Measurements from ENCODE around the gene LPP. TPM values are rescaled to one million over a fixed set of nuclear protein-coding genes. Genes with fewer than 3 reads are reported as not detected.

Gene LPP
- total RNA-seq, 2 donors from 2014 or later, result 1,601 to 1,705 TPM

DNA sequence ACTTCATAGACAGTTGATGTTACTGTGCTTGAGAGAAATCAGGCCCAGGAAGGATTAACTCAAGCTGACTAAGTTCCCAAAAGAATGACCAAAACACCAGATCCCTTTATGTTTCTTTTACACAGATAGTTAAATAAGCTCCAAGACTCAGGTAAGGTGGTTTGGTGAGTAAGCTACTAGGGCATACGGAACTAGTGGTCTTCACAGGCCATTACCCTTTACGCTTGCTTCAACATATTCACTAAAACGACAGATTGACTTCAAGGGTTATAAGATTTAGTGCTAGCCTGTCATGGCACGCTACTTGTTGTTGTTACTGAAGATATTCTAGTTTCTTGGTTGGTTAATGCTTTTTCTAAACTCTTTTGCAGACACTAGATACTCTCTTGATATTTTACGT, 369.3 kb downstream of the LPP start:
- intact Hi-C loops (cut with DNase I), result loop anchor here in 1 of 2 donors (5.0 kb wide), 1 partner anchor 1161 kb away; no protein-coding TSS in a partner anchor
- no peak for DNase-seq (ENCODE audit: low spot score)

DNA sequence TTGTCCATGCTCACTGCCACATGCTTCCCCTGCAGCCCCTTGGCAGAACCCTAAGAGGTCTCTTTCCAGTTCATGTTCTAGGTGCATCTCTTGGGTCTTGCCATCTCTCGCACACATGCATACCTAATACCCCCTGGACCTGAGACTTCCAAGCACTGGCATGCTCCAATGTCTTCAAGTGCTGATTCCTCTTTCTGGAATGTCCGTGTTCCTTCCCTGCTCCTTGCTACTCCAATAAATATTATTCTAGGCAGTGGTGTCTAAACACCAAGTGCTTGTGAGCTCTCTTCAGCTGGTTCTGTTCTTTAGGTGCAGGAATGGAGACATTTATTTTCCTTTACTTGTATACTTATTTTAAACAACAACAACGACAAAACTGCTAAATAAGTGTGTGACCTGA, 370.1 kb downstream of the LPP start:
- no peak for DNase-seq (ENCODE audit: low spot score)
- intact Hi-C loops (cut with DNase I), result loop anchor here in 1 of 2 donors (5.0 kb wide), 1 partner anchor 1162 kb away; no protein-coding TSS in a partner anchor

DNA sequence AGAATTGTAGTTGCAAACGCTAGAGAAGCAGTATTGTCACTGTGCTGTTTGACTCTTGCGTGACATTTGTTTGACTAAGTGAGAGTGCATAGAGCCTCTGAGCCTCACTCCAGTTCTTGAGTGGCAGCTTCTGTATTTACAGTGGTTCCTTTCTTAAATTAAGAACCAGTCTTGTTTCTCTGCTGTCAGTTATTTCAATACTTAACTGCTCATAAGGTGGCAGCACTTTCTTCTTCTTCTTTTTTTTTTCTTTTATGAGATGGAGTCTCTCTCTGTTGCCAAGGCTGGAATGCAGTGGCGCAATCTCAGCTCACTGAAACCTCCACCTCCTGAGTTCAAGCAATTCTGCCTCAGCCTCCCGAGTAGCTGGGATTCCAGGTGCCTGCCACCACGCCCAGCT, 372.1 kb downstream of the LPP start:
- intact Hi-C loops (cut with DNase I), result no loop called here
- no peak for DNase-seq (ENCODE audit: low spot score)

DNA sequence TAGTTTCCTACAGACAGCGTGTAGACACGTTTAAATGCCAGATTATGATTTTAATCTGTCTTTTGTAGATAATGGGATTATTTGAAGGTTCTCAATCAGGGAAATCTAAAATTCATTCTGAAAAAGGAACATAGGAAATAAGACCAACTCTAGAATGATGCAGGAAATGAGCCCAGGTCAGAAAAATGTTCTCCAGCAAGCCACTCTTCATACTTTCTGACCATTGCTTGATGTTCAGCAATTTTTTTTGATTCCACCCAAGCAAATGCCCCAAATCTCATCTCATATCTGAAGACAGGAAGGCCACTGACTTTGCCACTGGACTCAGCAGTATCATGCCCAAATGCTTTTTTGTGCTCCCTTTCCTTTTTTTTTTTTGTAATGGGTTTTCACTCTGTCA, 373.4 kb downstream of the LPP start:
- DNase-seq (ENCODE audit: low spot score), result no peak
- intact Hi-C loops (cut with DNase I), result no loop called here

DNA sequence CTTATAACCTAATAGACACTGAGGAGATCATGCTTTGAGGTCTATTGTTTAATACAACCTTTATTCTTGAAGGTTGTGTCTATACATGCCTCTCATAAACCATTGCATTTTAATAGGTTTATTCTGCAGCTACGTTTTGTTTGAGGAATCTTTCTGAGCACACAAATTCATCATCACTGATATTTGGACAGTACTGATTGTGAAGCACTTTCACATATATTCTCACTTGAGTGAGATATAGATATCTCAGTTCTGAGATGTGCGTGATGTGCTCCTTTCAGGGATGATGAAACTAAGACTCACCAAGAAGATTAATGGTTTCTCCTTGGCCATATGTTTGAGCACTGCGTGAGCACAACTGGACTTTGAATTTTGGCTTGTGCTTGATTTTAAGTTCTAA, 374.4 kb downstream of the LPP start:
- intact Hi-C loops (cut with DNase I), result no loop called here
- no peak for DNase-seq (ENCODE audit: low spot score)

DNA sequence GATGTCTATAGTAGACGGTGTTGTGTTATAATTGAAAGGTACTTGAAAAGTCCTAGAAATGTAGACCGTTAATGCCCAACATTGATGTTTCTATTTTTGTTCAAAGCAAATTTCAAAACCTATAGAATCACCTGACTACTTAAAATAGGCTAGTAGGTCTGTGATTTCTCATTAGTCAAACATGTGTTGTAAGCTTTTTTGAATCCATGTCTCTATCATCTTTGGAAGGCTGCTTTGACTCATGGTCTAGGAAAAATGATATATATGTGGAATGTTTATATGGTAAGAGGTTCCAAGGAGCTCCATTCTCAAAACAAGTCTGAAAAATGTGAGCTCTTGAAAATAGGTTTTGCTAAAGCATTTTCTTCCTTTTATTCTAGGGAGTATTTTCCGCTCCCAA, 375.3 kb downstream of the LPP start:
- DNase-seq (ENCODE audit: low spot score), result no peak
- intact Hi-C loops (cut with DNase I), result no loop called here

DNA sequence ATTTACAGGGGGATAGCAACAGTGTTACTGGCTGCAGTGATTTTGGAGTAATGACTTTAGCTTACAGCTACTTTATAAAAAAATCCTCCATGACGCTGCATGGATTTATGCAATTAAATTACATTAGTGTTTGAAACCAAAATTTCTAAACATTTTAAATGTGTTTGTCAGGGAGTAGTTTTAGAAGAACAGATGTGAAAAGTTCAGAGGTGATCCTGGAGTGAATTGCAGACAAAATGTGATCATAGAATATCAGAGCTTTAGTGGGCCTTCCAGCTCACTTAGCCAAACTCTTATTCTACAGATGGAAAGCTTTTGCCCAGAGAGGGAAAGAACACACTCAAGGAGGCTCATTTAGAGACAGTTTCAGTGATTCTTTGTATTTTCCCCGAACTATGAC, 376.3 kb downstream of the LPP start:
- intact Hi-C loops (cut with DNase I), result no loop called here
- DNase-seq (ENCODE audit: low spot score), result no peak

DNA sequence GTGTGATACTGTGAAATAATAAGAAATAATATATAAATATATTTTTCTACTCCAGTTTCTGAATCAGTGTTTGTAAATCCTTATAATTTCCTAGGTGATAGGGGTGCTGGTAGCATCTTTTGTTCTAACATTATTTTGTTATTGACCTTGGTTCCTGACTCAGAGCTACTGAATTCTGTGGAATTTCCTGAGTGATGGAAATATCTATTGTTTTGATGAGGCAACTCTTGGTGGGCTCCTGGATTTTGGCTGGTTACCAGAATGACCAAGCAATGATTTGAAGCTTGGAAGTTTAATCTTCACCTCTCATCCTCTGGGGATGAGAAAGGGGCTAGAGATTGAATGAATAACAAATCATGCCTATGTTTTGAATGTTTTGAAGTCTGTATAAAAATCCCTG, 377.3 kb downstream of the LPP start:
- intact Hi-C loops (cut with DNase I), result no loop called here
- no peak for DNase-seq (ENCODE audit: low spot score)

DNA sequence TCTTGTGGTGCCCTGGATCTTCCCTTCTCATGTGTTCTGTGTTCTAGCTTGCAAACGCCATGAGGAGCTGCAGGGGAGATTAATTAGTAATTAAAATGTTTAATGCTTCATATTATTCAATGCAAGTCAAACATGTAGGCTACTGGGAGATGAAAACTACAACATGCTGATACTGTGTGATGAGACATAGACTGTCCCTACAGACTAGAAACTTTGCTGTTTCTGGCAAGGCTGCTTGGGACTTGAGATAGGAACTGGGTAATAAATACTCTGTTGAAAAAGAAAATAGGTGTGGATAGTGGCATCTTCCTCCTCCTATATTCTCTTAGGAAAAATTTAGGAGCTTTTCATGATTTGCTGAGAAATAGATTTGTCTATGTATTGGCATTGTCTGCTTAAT, 379.2 kb downstream of the LPP start:
- DNase-seq (ENCODE audit: low spot score), result no peak
- intact Hi-C loops (cut with DNase I), result no loop called here

DNA sequence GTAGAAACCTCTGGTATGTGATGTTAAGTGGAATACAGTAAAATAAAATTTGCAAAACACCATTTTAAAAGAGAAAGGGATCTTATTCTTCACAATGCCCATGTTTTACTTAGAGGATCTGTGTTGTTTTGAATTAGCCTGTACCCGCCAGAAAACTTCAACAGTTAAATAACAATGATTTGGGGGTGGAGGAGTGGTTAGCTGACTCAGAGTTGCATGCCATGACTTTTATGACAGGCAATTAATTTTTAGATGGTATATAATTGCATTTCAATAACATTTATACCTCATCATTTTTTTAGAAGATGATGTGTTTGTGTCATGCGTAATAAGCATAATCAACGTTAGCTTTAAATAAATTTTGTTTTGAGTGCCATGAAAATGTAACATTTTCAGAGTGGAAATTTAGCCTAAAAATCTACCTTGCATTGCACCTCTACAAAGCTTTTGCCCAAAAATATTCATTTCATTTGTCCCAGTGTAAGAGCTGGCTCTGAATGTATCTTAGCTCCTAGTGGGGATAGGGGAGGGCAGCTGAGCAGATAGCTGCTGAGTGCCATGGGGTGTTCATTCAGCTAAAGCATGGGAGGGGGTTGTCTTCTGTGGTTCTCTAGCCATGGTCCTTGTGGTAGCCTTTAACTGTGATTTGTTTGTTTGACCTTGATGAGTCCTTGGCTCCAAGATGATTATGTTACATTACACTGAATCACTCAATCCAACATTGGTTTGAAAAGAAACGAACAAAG, 379.8 kb downstream of the LPP start:
- intact Hi-C loops (cut with DNase I), result no loop called here
- no peak for DNase-seq (ENCODE audit: low spot score)

DNA sequence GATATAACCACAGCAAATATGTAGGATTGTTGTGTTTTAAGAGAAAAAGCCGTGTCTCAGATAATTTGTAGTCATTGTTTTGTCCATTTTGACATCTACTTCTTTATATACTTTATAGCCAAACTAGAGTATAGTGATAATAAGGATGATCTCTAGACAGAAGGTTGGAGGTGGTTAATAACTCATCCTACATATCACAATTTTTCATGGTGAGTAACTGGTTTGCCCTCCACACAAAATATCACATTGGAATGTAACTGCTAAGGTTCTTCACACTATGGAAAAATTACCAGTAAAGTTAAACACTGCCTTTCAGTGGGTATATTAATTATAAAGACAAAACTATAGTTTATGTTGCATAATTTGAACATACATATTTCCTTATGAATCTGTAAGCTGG, 380.7 kb downstream of the LPP start:
- DNase-seq (ENCODE audit: low spot score), result no peak
- intact Hi-C loops (cut with DNase I), result no loop called here

DNA sequence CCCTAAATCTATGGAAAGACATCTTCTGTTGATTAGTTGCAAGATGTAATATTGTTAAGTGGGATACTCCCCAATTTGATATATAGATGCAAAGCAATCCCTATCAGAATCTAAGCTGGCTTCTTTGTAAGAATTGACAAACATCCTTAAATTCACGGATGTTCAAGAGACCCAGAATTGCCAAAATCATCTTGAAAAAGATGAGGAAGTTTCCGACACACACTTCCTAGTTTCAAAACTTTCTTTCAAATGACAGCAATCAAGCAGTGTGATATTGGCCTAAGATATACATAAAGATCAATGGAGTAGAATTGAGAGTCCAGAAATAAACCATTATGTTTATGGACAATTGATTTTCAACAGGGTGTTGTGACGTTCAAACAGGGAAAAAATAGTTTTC, 383.6 kb downstream of the LPP start:
- no peak for DNase-seq (ENCODE audit: low spot score)
- intact Hi-C loops (cut with DNase I), result no loop called here

DNA sequence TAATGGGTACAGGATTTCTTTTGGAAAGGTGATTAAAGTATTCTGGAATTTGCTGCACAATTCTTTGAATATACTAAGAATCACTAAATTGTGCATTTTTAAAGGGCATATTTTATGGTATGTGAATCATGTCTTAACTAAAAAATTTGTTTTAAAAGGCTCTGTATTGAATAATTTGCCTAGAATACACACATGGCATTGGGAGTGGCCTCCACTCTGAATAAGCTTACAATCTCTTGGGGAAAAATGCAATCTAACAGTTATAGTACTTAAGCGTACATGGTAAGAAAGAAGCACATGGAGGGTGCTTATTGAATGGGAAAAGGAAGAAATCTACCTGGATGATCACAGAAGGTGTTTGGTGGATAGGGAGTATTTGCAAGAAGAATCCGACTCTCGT, 385.1 kb downstream of the LPP start:
- DNase-seq (ENCODE audit: low spot score), result no peak
- intact Hi-C loops (cut with DNase I), result no loop called here

DNA sequence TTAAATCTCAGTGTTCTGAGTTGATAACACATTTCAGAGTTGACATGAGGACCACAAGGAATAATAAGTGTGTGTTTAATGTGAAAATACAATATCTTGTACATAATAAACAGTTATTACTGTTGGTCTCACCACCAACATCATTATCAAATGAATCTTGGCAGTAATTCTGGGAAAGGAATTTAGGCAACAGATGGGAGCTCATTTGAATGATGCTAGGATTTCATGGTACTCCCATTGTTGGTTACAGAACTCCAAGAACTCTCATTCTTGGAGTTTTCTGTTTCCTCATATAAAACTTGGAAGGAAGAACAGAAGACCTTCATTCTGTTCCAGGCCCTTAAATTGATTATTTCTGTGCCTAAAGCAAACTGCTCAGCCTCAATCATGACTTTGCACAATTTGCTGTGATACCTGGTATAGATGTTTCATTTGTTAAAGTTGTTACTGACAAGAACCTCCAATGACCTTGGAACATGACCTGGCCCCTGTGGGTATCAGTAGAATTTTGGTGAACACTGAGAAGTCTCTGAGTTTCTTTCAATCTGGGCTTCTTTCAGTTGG, 385.8 kb downstream of the LPP start:
- no peak for DNase-seq (ENCODE audit: low spot score)
- intact Hi-C loops (cut with DNase I), result no loop called here

DNA sequence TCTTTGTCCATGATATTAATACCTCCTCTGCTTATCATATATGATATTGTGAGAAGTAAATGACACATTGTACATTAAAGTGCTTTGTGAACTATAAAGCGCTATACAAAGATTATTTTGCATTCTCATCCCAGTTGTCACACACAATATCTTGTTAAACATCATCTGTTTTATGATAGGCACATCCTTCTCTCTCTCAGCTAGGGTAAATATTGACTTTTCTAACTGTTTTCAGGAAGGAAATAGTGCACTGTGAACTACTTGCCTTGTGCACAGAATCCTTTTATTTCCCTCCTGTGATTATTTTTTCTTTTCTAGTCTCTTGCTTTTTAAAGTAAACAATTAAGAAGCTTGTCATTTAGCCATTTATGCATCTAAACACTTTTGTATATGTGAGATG, 388.2 kb downstream of the LPP start:
- intact Hi-C loops (cut with DNase I), result no loop called here
- no peak for DNase-seq (ENCODE audit: low spot score)

DNA sequence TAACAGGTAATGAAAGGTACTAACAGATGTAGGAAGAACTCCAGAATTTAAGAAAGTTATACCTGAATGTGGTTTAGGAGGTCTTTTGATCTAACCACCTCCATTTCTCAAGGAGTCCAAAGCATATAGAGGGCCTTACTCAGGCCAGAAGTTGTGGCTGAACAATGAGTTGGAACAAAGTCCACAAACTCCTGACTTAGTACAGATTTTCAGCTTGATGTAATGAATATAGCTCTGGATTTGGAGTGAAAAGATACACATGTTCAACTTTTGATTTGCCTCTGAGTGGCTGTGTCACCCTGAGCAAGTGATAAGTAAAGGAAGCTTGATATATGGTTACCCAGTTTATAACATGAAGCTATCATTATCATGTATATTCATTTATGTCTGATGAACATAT, 390.1 kb downstream of the LPP start:
- DNase-seq (ENCODE audit: low spot score), result no peak
- intact Hi-C loops (cut with DNase I), result no loop called here

DNA sequence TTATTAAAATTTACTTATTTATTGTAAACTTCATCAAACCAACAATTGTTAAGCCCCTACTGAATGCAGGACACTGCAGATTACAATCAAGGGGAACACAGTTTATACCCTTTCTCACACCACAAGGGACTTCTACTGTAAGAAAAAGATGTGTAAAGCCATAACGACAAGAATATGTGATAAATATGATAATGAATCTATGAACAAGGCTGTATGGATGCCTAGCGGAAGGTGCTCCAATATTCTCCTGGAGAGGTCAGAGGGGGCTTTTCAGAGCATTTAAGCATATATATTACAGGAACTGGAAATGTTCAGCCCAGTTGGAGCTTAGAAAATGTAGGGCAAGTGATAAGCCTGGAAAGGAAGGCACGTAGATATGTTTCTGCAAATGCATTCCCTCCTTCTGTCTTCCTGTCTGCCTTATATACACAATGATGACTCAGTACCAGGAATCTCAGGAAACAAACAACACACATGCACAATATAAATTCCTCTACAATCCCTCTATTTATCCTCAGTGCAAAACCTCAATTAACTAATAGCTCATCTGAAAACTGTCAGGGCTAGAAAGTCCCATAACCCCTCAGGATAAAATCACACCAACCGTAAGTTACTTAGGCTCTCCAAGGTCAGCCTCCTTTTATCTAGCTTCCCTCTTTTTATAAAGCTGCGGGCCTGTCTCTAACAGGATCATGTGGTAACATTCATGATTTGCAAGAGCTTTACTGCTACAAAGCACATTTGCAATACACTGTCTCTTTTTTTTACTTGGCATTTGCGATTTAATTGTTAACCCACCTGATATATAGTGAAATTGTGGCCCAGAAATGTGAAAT, 393.1 kb downstream of the LPP start:
- intact Hi-C loops (cut with DNase I), result no loop called here
- DNase-seq (ENCODE audit: low spot score), result no peak

DNA sequence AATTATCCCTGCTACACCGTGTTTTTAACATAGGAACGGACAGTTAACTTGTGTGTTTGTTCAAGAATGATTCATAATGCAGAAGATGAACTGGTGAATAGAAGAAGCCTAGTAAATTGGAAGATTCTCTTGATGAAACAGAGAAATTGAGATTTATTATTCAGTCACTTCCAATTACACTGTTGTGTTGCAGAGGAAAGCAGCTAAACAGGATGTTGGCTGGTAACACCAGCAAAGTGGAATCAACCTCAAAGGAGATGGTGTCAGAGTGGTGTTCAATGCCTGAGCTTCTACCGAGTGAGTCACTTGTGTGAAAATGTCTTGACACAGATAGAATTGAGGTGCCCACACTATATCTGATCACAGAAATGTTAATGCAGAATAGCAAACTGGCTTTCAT, 399.6 kb downstream of the LPP start:
- intact Hi-C loops (cut with DNase I), result no loop called here
- no peak for DNase-seq (ENCODE audit: low spot score)

DNA sequence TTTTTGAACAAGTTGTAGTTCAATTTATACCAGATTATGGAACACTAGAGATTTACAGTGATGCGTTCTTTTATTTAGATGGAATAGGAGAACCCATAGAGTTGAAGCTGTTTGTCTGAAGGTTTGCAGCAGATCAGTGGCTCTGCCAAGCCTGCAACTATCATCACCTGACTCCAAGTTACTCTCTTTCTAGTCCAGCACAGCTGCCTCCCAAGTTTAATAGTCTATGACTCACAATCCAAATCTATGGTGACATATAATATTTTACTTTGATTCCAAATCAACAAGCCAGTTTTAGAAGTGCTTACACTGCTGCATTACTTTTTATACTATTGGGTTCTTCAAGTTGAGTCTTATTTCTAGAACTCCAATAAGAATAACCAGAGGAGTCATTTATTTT, 400.4 kb downstream of the LPP start:
- intact Hi-C loops (cut with DNase I), result no loop called here
- DNase-seq (ENCODE audit: low spot score), result no peak

DNA sequence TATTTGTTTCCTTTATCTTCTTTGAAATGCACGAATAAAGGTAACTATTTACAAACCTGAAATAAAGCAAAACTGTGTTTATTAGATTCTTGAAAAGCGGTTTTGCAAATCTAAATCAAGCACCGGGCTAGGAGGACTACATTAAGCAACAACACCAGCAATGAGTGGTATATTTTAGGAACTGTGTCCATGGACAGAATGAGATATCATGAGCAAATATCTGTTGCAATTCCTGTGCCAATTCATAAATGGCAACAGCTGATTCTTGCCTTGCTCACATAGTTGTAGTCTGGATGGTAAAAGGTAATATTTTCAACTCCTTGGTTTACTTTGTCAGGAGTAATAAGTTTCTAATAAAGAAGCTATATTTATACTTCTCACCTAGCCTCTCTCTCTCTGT, 403.3 kb downstream of the LPP start:
- no peak for DNase-seq (ENCODE audit: low spot score)
- intact Hi-C loops (cut with DNase I), result no loop called here

Measured in posterior vena cava (tissue), 2 donors.